ENCODE measurements around the gene CDS2.

Gene CDS2

GRCh38 chr20:5153612-5154542 lies 27.1 kb downstream of the CDS2 start:
- peak; percentile 92 to 97 for ATAC-seq

- no peak for ATAC-seq
These were observed 27.7 kb downstream of the CDS2 start for GRCh38 chr20:5154543-5154925.

GRCh38 chr20:5155404-5155803 lies 28.6 kb downstream of the CDS2 start:
- no peak for ATAC-seq

- no peak for ATAC-seq
These were observed 30.1 kb downstream of the CDS2 start for GRCh38 chr20:5156675-5157448.

- ATAC-seq, result no peak
These were observed 33.1 kb downstream of the CDS2 start for GRCh38 chr20:5159928-5160327.

GRCh38 chr20:5160882-5161281 lies 34.1 kb downstream of the CDS2 start:
- no peak for ATAC-seq

- no peak for ATAC-seq
These were observed 34.8 kb downstream of the CDS2 start for GRCh38 chr20:5161536-5162164.

- ATAC-seq, result no peak
These were observed 38.1 kb downstream of the CDS2 start for GRCh38 chr20:5164645-5165625.

- no peak for ATAC-seq
These were observed 42.0 kb downstream of the CDS2 start for GRCh38 chr20:5168651-5169396.

GRCh38 chr20:5170341-5170740 lies 43.5 kb downstream of the CDS2 start:
- no peak for ATAC-seq

GRCh38 chr20:5171064-5171789 lies 44.4 kb downstream of the CDS2 start:
- ATAC-seq, result no peak

GRCh38 chr20:5171790-5172164 lies 45.0 kb downstream of the CDS2 start:
- no peak for ATAC-seq

GRCh38 chr20:5172167-5172601 lies 45.4 kb downstream of the CDS2 start:
- ATAC-seq, result no peak

GRCh38 chr20:5172903-5173463 lies 46.2 kb downstream of the CDS2 start:
- ATAC-seq, result no peak

GRCh38 chr20:5173751-5174150 lies 46.9 kb downstream of the CDS2 start:
- ATAC-seq, result no peak

GRCh38 chr20:5177071-5177470 lies 50.3 kb downstream of the CDS2 start:
- ATAC-seq, result no peak

- no peak for ATAC-seq
These were observed 51.2 kb downstream of the CDS2 start for GRCh38 chr20:5178046-5178445.

- no peak for ATAC-seq
These were observed 53.6 kb downstream of the CDS2 start for GRCh38 chr20:5180421-5180820.

GRCh38 chr20:5180933-5181332 lies 54.1 kb downstream of the CDS2 start:
- ATAC-seq, result no peak

GRCh38 chr20:5181492-5181891 lies 54.7 kb downstream of the CDS2 start:
- ATAC-seq, result no peak

All from activated CD4-positive, CD25-positive, alpha-beta regulatory T cell treated with anti-CD3 and anti-CD28 coated beads, Interleukin-2, amount 50 U/mL, for 24 hours (primary cell).